ENCODE measurements around the gene TIMM22. TPM values are rescaled to one million over a fixed set of nuclear protein-coding genes. Genes with fewer than 3 reads are reported as not detected.

Gene TIMM22
- polyA plus RNA-seq, 6 donors from 2014 or later = 20.9 to 24.0 (median 22.7) TPM

DNA sequence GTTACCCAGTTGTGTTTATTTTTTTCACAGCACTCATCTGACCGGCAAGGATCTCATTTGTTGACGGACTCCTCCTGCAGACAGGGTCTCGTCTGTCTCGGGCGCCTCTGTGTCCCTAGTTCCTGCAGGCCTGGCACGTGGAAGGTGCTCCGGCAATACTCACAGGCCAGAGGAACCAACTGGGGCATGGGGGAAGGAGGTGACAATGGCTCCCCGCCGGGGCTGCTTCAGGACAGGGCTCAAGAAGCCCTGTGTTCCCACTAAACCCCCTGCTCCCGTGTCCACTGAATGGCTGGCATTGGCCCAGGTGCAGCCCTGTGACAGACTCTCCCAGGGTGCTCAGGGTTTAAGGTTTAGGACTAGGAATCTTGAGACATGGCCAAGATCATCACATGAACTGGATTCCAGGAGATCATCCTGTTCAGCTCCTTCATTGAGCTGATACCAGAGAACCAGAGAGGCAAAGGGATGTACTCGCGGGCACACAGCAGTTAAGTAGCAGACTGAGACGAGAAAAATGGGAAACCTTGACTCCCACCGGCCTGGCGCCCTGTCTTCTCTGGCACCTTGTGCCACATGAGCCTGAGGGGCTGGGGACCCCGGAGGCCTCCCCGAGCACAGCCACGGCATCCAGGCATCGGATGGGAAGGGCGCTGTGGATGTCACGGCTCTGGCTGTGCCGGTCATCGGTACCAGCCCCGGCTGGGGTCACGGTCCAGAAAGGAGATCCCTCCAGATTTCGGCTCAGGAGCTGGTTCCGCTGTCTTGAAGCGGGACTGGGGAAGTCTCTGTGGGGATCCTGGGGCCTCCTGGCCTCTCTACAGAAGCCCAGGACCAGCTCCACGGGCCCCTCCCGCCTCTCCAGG is 29.0 kb downstream of the TIMM22 start:
- Mint-ChIP-seq H3K4me3 (no peak overlapping the region), H3K36me3 (peaks cover 0 to 10% of the 10 kb centered on the region in 2 donors), H3K27me3 (no peaks in the 10 kb centered on the region), H3K9me3 (no peaks in the 10 kb centered on the region), H3K4me1 (peaks cover 2 to 12% (median 5%) of the 10 kb centered on the region in 3 donors), H3K27ac (peak overlapping the region in 2 of 6 donors; percentile 39 to 41)
- ATAC-seq (ENCODE audit: low read depth in 2 of 2) (no peak), DNase-seq (no peak)

DNA sequence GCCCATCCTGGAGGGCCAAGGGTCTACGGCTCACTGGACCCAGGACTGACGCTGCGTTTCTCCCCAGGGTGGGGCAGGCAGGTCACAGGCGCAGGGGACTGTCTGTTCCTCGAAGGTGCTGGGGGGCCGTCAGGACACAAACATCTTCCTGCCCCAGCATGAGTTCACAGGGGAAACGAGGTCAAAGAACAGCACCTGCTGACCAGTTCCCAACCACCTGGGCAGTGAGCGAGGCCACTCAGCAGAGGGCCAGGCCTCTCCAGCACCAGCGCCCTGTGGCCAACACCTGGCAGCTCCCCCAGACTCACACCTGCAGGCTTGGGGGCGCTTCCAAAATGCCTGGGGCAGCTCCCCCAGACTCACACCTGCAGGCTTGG is 29.7 kb downstream of the TIMM22 start:
- DNase-seq = no peak
- peaks cover 0 to 10% of the 10 kb centered on the region in 2 donors for H3K36me3 Mint-ChIP-seq
- no peaks in the 10 kb centered on the region for H3K27me3 Mint-ChIP-seq
- no peak overlapping the region for H3K4me3 Mint-ChIP-seq
- H3K4me1 Mint-ChIP-seq = peaks cover 2 to 12% (median 5%) of the 10 kb centered on the region in 3 donors
- H3K27ac Mint-ChIP-seq = no peak overlapping the region
- no peaks in the 10 kb centered on the region for H3K9me3 Mint-ChIP-seq
- ATAC-seq (ENCODE audit: low read depth in 2 of 2) = no peak

GRCh38 chr17:1027044-1027443 is 30.1 kb downstream of the TIMM22 start:
- H3K4me1 Mint-ChIP-seq = peaks cover 2 to 12% (median 5%) of the 10 kb centered on the region in 3 donors
- H3K27me3 Mint-ChIP-seq = no peaks in the 10 kb centered on the region
- DNase-seq (no peak), ATAC-seq (ENCODE audit: low read depth in 2 of 2) (no peak)
- no peak overlapping the region for H3K27ac Mint-ChIP-seq
- no peak overlapping the region for H3K4me3 Mint-ChIP-seq
- peaks cover 0 to 10% of the 10 kb centered on the region in 2 donors for H3K36me3 Mint-ChIP-seq
- H3K9me3 Mint-ChIP-seq = no peaks in the 10 kb centered on the region

DNA sequence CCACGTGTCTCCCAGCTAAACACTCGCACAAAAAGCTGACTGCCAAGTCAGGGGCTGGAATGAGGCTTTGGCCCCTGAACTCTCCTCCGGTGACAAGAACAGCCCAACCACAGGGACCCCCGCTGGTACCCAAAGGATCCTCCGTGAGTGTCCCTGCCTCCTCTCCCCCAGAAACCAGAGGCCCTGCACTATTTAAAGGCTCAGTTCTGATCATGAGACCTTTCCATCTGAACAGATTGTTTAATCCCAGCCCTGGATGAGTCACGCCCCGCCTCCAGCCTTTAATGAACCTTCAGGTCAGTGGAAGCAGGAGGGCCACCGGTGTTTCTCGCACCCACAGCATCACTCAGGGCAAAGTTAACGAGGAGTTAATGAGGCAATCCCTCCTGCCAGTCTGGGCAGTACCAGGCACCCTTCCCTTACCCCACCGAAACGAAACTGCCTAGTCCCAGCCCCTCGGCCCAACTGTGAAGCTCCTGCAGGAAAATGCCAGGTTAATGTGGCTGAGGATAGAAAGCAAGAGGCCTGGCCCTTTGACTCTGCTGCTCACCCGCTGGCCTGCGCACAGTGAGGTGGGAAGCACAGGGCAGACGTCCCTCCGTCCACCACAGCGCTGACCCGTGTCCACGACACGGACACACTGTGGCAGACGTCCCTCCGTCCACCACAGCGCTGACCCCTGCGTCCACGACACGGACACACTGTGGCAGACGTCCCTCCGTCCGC is 32.4 kb downstream of the TIMM22 start:
- Mint-ChIP-seq H3K4me3 (peak overlapping the region in 1 of 8 donors; percentile 5), H3K4me1 (peaks cover 5 to 22% (median 6%) of the 10 kb centered on the region in 3 donors)
- no peak for ATAC-seq (ENCODE audit: low read depth in 2 of 2)

GRCh38 chr17:1029922-1030644 is 33.2 kb downstream of the TIMM22 start:
- DNase-seq = no peak
- Mint-ChIP-seq H3K27ac (peak overlapping the region in 1 of 6 donors; percentile 26), H3K27me3 (no peaks in the 10 kb centered on the region), H3K36me3 (peaks cover 0 to 10% of the 10 kb centered on the region in 2 donors), H3K9me3 (no peaks in the 10 kb centered on the region), H3K4me1 (peaks cover 5 to 28% (median 6%) of the 10 kb centered on the region in 3 donors), H3K4me3 (no peak overlapping the region)
- no peak for ATAC-seq (ENCODE audit: low read depth in 2 of 2)

More for the DNA sequence above, 32.4 kb downstream of the TIMM22 start:
- Mint-ChIP-seq H3K36me3 (peaks cover 0 to 10% of the 10 kb centered on the region in 2 donors), H3K27ac (no peak overlapping the region), H3K9me3 (no peaks in the 10 kb centered on the region), H3K27me3 (no peaks in the 10 kb centered on the region)
- DNase-seq = no peak

GRCh38 chr17:1030684-1031532 is 34.0 kb downstream of the TIMM22 start:
- Mint-ChIP-seq H3K36me3 (peaks cover 0 to 3% of the 10 kb centered on the region in 2 donors), H3K4me3 (no peak overlapping the region), H3K4me1 (peaks cover 0 to 24% (median 6%) of the 10 kb centered on the region in 3 donors), H3K9me3 (no peaks in the 10 kb centered on the region), H3K27me3 (no peaks in the 10 kb centered on the region), H3K27ac (no peak overlapping the region)
- no peak for DNase-seq
- ATAC-seq (ENCODE audit: low read depth in 2 of 2) = no peak

- no peak overlapping the region for H3K27ac Mint-ChIP-seq
- peaks cover 0 to 21% (median 5%) of the 10 kb centered on the region in 3 donors for H3K4me1 Mint-ChIP-seq
- ATAC-seq (ENCODE audit: low read depth in 2 of 2) = no peak
- no peaks in the 10 kb centered on the region for H3K36me3 Mint-ChIP-seq
- no peaks in the 10 kb centered on the region for H3K9me3 Mint-ChIP-seq
- H3K27me3 Mint-ChIP-seq = no peaks in the 10 kb centered on the region
- H3K4me3 Mint-ChIP-seq = no peak overlapping the region
- no peak for DNase-seq
Measured at GRCh38 chr17:1031711-1032110, 34.8 kb downstream of the TIMM22 start.

GRCh38 chr17:1032391-1032790 is 35.5 kb downstream of the TIMM22 start:
- Mint-ChIP-seq H3K9me3 (no peaks in the 10 kb centered on the region), H3K27ac (peak overlapping the region in 1 of 6 donors; percentile 69), H3K4me1 (peaks cover 0 to 21% (median 8%) of the 10 kb centered on the region in 3 donors), H3K4me3 (no peak overlapping the region), H3K36me3 (no peaks in the 10 kb centered on the region), H3K27me3 (no peaks in the 10 kb centered on the region)
- ATAC-seq (ENCODE audit: low read depth in 2 of 2) = no peak
- no peak for DNase-seq

GRCh38 chr17:1033503-1033902 is 36.6 kb downstream of the TIMM22 start:
- peak overlapping the region in 2 of 8 donors; percentile 11 to 12 for H3K4me3 Mint-ChIP-seq
- ATAC-seq (ENCODE audit: low read depth in 2 of 2) = peak; percentile 57 to 65
- H3K36me3 Mint-ChIP-seq = no peaks in the 10 kb centered on the region
- H3K9me3 Mint-ChIP-seq = no peaks in the 10 kb centered on the region
- no peak for DNase-seq
- peaks cover 0 to 21% (median 8%) of the 10 kb centered on the region in 3 donors for H3K4me1 Mint-ChIP-seq
- H3K27me3 Mint-ChIP-seq = no peaks in the 10 kb centered on the region
- peak overlapping the region in 3 of 6 donors; percentile 22 to 87 (median 54) for H3K27ac Mint-ChIP-seq

GRCh38 chr17:1034652-1035210 is 37.8 kb downstream of the TIMM22 start:
- Mint-ChIP-seq H3K4me1 (peaks cover 5 to 28% (median 12%) of the 10 kb centered on the region in 3 donors), H3K27ac (peak overlapping the region in 3 of 6 donors; percentile 54 to 80 (median 63)), H3K4me3 (no peak overlapping the region), H3K27me3 (no peaks in the 10 kb centered on the region), H3K9me3 (no peaks in the 10 kb centered on the region), H3K36me3 (no peaks in the 10 kb centered on the region)
- no peak for DNase-seq
- ATAC-seq (ENCODE audit: low read depth in 2 of 2) = no peak

DNA sequence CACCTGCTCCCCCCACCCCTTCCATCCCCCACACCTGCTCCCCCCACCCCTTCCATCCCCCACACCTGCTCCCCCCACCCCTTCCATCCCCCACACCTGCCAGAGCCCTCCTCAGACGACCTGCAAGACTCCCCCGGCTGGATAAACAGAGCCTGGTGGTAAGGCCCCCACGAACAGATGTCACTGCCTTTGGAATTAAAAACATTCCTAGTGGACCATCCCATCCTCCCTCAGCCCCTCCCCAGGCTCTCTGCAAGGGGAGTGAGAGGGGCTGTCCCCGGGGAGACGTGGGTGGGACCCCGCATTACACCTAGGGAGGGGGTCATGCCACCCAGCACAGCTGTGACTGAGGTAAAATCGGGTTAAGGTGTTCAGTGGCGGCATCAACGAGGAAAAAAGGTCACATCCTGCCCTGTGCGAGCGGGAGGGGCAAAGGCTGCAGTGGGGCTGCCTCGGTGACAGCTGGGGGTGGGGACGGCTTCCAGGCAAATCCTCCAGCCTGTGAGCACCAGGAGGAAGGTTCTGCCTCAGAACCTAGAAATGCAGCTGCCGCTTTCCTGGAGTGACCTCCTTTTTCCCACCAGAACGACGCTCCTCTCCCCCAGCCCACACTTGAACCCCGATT is 38.7 kb downstream of the TIMM22 start:
- H3K27me3 Mint-ChIP-seq = no peaks in the 10 kb centered on the region
- ATAC-seq (ENCODE audit: low read depth in 2 of 2) (no peak), DNase-seq (no peak)
- H3K27ac Mint-ChIP-seq = peak overlapping the region in 1 of 6 donors; percentile 51
- H3K4me1 Mint-ChIP-seq = peaks cover 7 to 35% (median 21%) of the 10 kb centered on the region in 3 donors
- no peaks in the 10 kb centered on the region for H3K36me3 Mint-ChIP-seq
- H3K4me3 Mint-ChIP-seq = no peak overlapping the region
- no peaks in the 10 kb centered on the region for H3K9me3 Mint-ChIP-seq
